ENCODE results near the gene EIF5. TPM values are rescaled to one million over a fixed set of nuclear protein-coding genes. Genes with fewer than 3 reads are reported as not detected.
A peak's percentile ranks its signal among the peaks of the same experiment; 100 is the strongest.

Gene EIF5
- total RNA-seq, 1 donor from 2014 or later = 266 TPM

GRCh38 chr14:103390605-103391004, 56.6 kb downstream of the EIF5 start:
- intact Hi-C loops (cut with DNase I) = no loop called here
- TF ChIP-seq CTCF (IDR thresholded peaks at IDR 0.05) = no peak
- no peaks in the 10 kb centered on the region for H3K36me3 ChIP-seq
- H3K27me3 ChIP-seq (ENCODE audit: low read depth) = no peaks in the 10 kb centered on the region
- no peak overlapping the region for H3K27ac ChIP-seq
- H3K9me3 ChIP-seq = no peaks in the 10 kb centered on the region
- DNase-seq (no peak), ATAC-seq (no peak)
- H3K4me3 ChIP-seq = no peak overlapping the region
- H3K4me1 ChIP-seq = peaks cover 82% of the 10 kb centered on the region

- H3K27ac ChIP-seq = no peak overlapping the region
- ATAC-seq = peak; percentile 6 to 43
- TF ChIP-seq CTCF (IDR thresholded peaks at IDR 0.05) = peak; percentile 64
- intact Hi-C loops (cut with DNase I) = no loop called here
- H3K36me3 ChIP-seq = no peaks in the 10 kb centered on the region
- peaks cover 87% of the 10 kb centered on the region for H3K4me1 ChIP-seq
- no peaks in the 10 kb centered on the region for H3K9me3 ChIP-seq
- H3K27me3 ChIP-seq (ENCODE audit: low read depth) = no peaks in the 10 kb centered on the region
- DNase-seq = no peak
- no peak overlapping the region for H3K4me3 ChIP-seq
These were observed 57.0 kb downstream of the EIF5 start for GRCh38 chr14:103391048-103391447.

- Histone ChIP-seq H3K36me3 (no peaks in the 10 kb centered on the region), H3K27ac (peak overlapping the region; percentile 47), H3K27me3 (ENCODE audit: low read depth) (no peaks in the 10 kb centered on the region), H3K4me1 (peaks cover 91% of the 10 kb centered on the region), H3K9me3 (no peaks in the 10 kb centered on the region), H3K4me3 (no peak overlapping the region)
- ATAC-seq (peak; percentile 49 to 55), DNase-seq (no peak)
- intact Hi-C loops (cut with DNase I) = no loop called here
- TF ChIP-seq CTCF (IDR thresholded peaks at IDR 0.05) = no peak
These were observed 58.1 kb downstream of the EIF5 start for GRCh38 chr14:103392106-103392505.

GRCh38 chr14:103392572-103392971, 58.5 kb downstream of the EIF5 start:
- Histone ChIP-seq H3K4me3 (no peak overlapping the region), H3K27me3 (ENCODE audit: low read depth) (no peaks in the 10 kb centered on the region), H3K9me3 (no peaks in the 10 kb centered on the region), H3K27ac (peak overlapping the region; percentile 47), H3K4me1 (peaks cover 91% of the 10 kb centered on the region), H3K36me3 (no peaks in the 10 kb centered on the region)
- no peak for TF ChIP-seq CTCF (IDR thresholded peaks at IDR 0.05)
- intact Hi-C loops (cut with DNase I) = no loop called here
- no peak for DNase-seq
- no peak for ATAC-seq

GRCh38 chr14:103393070-103393469, 59.0 kb downstream of the EIF5 start:
- H3K27me3 ChIP-seq (ENCODE audit: low read depth) = no peaks in the 10 kb centered on the region
- no peaks in the 10 kb centered on the region for H3K36me3 ChIP-seq
- ATAC-seq = peak in 1 of 2 donors; percentile 31
- intact Hi-C loops (cut with DNase I) = no loop called here
- no peak overlapping the region for H3K27ac ChIP-seq
- H3K4me1 ChIP-seq = peaks cover 90% of the 10 kb centered on the region
- H3K4me3 ChIP-seq = no peak overlapping the region
- DNase-seq = no peak
- no peaks in the 10 kb centered on the region for H3K9me3 ChIP-seq
- TF ChIP-seq CTCF (IDR thresholded peaks at IDR 0.05) = no peak
